A549 (cell line): ENCODE measurements around the gene INAFM1. TPM values are rescaled to one million over a fixed set of nuclear protein-coding genes. Genes with fewer than 3 reads are reported as not detected.

Experiments
- ATAC-seq, 2 experiments: fragments of 200-7000 bp in 1 of 2; fragments of >200 bp in 1 of 2; cut with Nextera tagmentation in 1 of 2; cut with Tn5 transposase in 1 of 2; 3 replicates each; pipeline versions ENCODE4 v1.8.0 to v1.9.1; 2018 to 2020; ENCODE audit warnings: mild to moderate bottlenecking in 1 of 2, moderate library complexity in 1 of 2
- CTCF ChIA-PET: fragments of 300-600 bp; sonication (Branson Sonifier 250); formaldehyde crosslinking; extraction: SDS; loops from one replicate; lab custom pipeline; 2021; ENCODE audit warnings: antibody characterized with exemption, inconsistent platforms; lab: Yijun Ruan, JAX
- POLR2A ChIA-PET: fragments of 350-600 bp; formaldehyde crosslinking; extraction: SDS; loops from one replicate; lab custom pipeline; 2021; ENCODE audit warnings: antibody characterized with exemption, inconsistent platforms; lab: Yijun Ruan, JAX
- DNase-seq, 2 experiments: peaks; one replicate each; pipeline versions ENCODE4 v3.0.0 to v3.0.0-alpha.2; 2011 to 2016; ENCODE audit warnings: low read depth in 1 of 2, low spot score in 1 of 2
- FAIRE-seq: peaks from 2 replicates; lab custom pipeline; 2011; peaks lifted over from hg19 to GRCh38; lab: Jason Lieb, UNC
- H3K27ac ChIP-seq, 2 experiments: fragments of >200 bp; sonication (Bioruptor Twin); formaldehyde crosslinking; 3 replicates each; pipeline ENCODE4 v1.5.1; 2016 to 2017
- H3K4me1 ChIP-seq: fragments of >200 bp; sonication (Bioruptor Twin); formaldehyde crosslinking; 3 replicates; pipeline ENCODE4 v1.6.1; 2016
- H3K4me2 ChIP-seq: fragments of >200 bp; sonication (Bioruptor Twin); formaldehyde crosslinking; 3 replicates; pipeline ENCODE4 v1.6.1; 2016
- H3K4me3 ChIP-seq: fragments of >200 bp; sonication (Bioruptor Twin); formaldehyde crosslinking; 3 replicates; pipeline ENCODE4 v1.5.1; 2016
- H3K9me3 ChIP-seq: fragments of >200 bp; sonication (Bioruptor Twin); formaldehyde crosslinking; 3 replicates; pipeline ENCODE4 v1.6.1; 2016
- BHLHE40 ChIP-seq: IDR thresholded peaks from 2 replicates; pipeline ENCODE4 v1.6.1; 2012; ENCODE audit warnings: low read depth, low read length, inconsistent platforms
- CBX2 ChIP-seq: fragments of 200-600 bp; sonication (generic); IDR thresholded peaks from 2 replicates; pipeline ENCODE4 v1.6.1; 2016; ENCODE audit warnings: low read depth, mild to moderate bottlenecking, borderline replicate concordance
- CEBPB ChIP-seq, 2 experiments: fragments of >200 bp in 1 of 2; sonication (Bioruptor Twin) in 1 of 2; formaldehyde crosslinking in 1 of 2; IDR thresholded peaks; 2 replicates each; pipeline ENCODE4 v1.6.1; 2012 to 2016
- CHD4 ChIP-seq: fragments of 200-600 bp; sonication (generic); IDR thresholded peaks from 2 replicates; pipeline ENCODE4 v1.6.1; 2016; ENCODE audit warnings: antibody characterized with exemption, mild to moderate bottlenecking, borderline replicate concordance
- EHF ChIP-seq: fragments of 250-450 bp; sonication (Bioruptor Pico); IDR thresholded peaks from 2 replicates; pipeline ENCODE4 v1.5.0; 2020; ENCODE audit warnings: mild to moderate bottlenecking
- EHMT2 ChIP-seq: fragments of 200-600 bp; sonication (generic); IDR thresholded peaks from 2 replicates; pipeline ENCODE4 v1.6.1; 2016; ENCODE audit warnings: antibody characterized with exemption, low read depth, mild to moderate bottlenecking, moderate library complexity
- EP300 ChIP-seq, 2 experiments: fragments of >200 bp; sonication (Bioruptor Twin); formaldehyde crosslinking; IDR thresholded peaks; 2 replicates in 1 of 2; 3 replicates in 1 of 2; pipeline ENCODE4 v1.6.1; 2016 to 2017
- FOSL2 ChIP-seq, 2 experiments: fragments of 450-650 bp in 1 of 2; fragments of >200 bp in 1 of 2; sonication (Bioruptor Twin) in 1 of 2; formaldehyde crosslinking; IDR thresholded peaks; 2 replicates each; pipeline versions ENCODE4 v1.5.0 to v1.6.1; 2016 to 2020; ENCODE audit warnings: mild to moderate bottlenecking in 1 of 2, moderate library complexity in 1 of 2
- FOXS1 ChIP-seq: fragments of 250-450 bp; sonication (Bioruptor Pico); IDR thresholded peaks from 2 replicates; pipeline ENCODE4 v1.5.0; 2020; ENCODE audit warnings: mild to moderate bottlenecking, moderate library complexity
- HOXA7 ChIP-seq: fragments of 250-450 bp; sonication (Bioruptor Pico); IDR thresholded peaks from 2 replicates; pipeline ENCODE4 v1.5.0; 2020; ENCODE audit warnings: mild to moderate bottlenecking, moderate library complexity
- HOXB5 ChIP-seq: fragments of 250-450 bp; sonication (Bioruptor Pico); IDR thresholded peaks from 2 replicates; pipeline ENCODE4 v1.5.0; 2020; ENCODE audit warnings: mild to moderate bottlenecking, moderate library complexity
- MAFK ChIP-seq: fragments of 450-650 bp; IDR thresholded peaks from 2 replicates; pipeline ENCODE4 v1.6.1; 2014; ENCODE audit not compliant: partially characterized antibody
- PHF8 ChIP-seq: fragments of 200-600 bp; sonication (generic); IDR thresholded peaks from 2 replicates; pipeline ENCODE4 v1.6.1; 2016; ENCODE audit warnings: low read depth, mild to moderate bottlenecking, antibody characterized with exemption, moderate library complexity, borderline replicate concordance
- RARB ChIP-seq: fragments of 250-450 bp; sonication (Bioruptor Pico); IDR thresholded peaks from 2 replicates; pipeline ENCODE4 v1.8.0; 2021; ENCODE audit warnings: mild to moderate bottlenecking, moderate library complexity
- RFX5 ChIP-seq: fragments of 450-650 bp; IDR thresholded peaks from 2 replicates; pipeline ENCODE4 v1.7.1; 2014; ENCODE audit warnings: antibody characterized with exemption, mild to moderate bottlenecking, moderate library complexity
- TFCP2L1 ChIP-seq: fragments of 250-450 bp; sonication (Bioruptor Pico); IDR thresholded peaks from 2 replicates; pipeline ENCODE4 v1.5.0; 2021; ENCODE audit warnings: mild to moderate bottlenecking
- ZC3H11A ChIP-seq: fragments of 450-650 bp; IDR thresholded peaks from 2 replicates; pipeline ENCODE4 v1.6.1; 2014; ENCODE audit warnings: antibody characterized with exemption, mild to moderate bottlenecking
- ZNF302 ChIP-seq: fragments of 250-450 bp; sonication (Bioruptor Pico); IDR thresholded peaks from 2 replicates; pipeline ENCODE4 v1.9.0; 2021; ENCODE audit warnings: inconsistent platforms, mild to moderate bottlenecking, moderate library complexity
- WGBS: methylation state at CpG from one replicate; pipeline ENCODE4 v1.1.6; 2017; ENCODE audit errors: missing lambda C conversion rate; 5-methylcytosine and 5-hydroxymethylcytosine counted together
- polyA plus RNA-seq, 4 experiments: library from polyadenylated mRNA; depleted of rRNA in 3 of 4; stranded (reverse); fragments of >200 nt; fragmentation: RNase III in 1 of 4; extraction: RNeasy Plus Mini Kit Qiagen cat#74134 plus additional on column Dnase treatment in 1 of 4; gene quantifications; 2 replicates in 3 of 4; 3 replicates in 1 of 4; pipeline ENCODE4 v1.2.3, GENCODE V29; 2011 to 2017
- TF ChIP-seq, protein P1 (sequence below): fragments of >200 bp; sonication (Bioruptor Twin); formaldehyde crosslinking; IDR thresholded peaks from 2 replicates; pipeline ENCODE4 v1.6.1; 2016
- TF ChIP-seq, protein P2 (sequence below): IDR thresholded peaks from 2 replicates; pipeline ENCODE4 v1.6.1; 2012
- TF ChIP-seq, protein P3 (sequence below): IDR thresholded peaks from 2 replicates; pipeline ENCODE4 v1.6.1; 2012

The INAFM1 gene
- polyA plus RNA-seq, 2 of the 4 experiments (the other 2 are of a cell fraction) = 1.5 to 5.5 TPM

DNA sequence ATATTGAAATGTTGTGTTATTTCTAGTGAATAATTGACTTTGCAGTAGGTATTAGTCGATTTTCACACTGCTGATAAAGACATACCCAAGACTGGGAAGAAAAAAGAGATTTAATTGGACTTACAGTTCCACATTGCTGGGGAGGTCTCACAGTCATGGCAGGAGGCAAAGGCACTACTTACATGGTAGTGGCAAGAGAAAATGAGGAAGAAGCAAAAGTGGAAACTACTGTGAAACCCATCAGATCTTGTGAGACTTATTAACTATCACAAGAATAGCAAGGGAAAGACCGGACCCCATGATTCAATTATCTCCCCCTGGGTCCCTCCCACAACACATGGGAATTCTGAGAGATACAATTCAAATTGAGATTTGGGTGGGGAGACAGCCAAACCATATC lies 47.4 kb downstream of the INAFM1 start:
- FAIRE-seq (no peak), DNase-seq (no peak)
- POLR2A ChIA-PET = no interaction called here
- Histone ChIP-seq H3K4me1 (no peaks in the 10 kb centered on the region), H3K4me3 (no peak overlapping the region), H3K27ac (no peak overlapping the region), H3K9me3 (peaks cover 5% of the 10 kb centered on the region)
- 41% methylated on average over 2 of the region's 2 CpGs for WGBS
- TF ChIP-seq, protein P1, sequence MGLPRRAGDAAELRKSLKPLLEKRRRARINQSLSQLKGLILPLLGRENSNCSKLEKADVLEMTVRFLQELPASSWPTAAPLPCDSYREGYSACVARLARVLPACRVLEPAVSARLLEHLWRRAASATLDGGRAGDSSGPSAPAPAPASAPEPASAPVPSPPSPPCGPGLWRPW = no peak
- TF ChIP-seq CEBPB (IDR thresholded peaks at IDR 0.05) (no peak), RARB (CRISPR knock-in tag) (no peak), FOXS1 (CRISPR knock-in tag) (no peak), EHF (CRISPR knock-in tag) (no peak), TFCP2L1 (CRISPR knock-in tag) (no peak), ZNF302 (CRISPR knock-in tag) (no peak), ZC3H11A (no peak), RFX5 (no peak), MAFK (no peak), HOXB5 (CRISPR knock-in tag) (no peak), EHMT2 (no peak), EP300 (IDR thresholded peaks at IDR 0.05) (no peak)
- TF ChIP-seq, all 56 proteins: peak for 0
- CTCF ChIA-PET = interaction anchor here (1.0 to 1.7 kb wide), 3 partner anchors 8 to 27 kb away, joined by 3 to 11 read pairs (median 4); partner anchors contain the start of genes C5AR2 and DHX34
- no peak overlapping the region for H3K4me2 ChIP-seq
- ATAC-seq = no peak

DNA sequence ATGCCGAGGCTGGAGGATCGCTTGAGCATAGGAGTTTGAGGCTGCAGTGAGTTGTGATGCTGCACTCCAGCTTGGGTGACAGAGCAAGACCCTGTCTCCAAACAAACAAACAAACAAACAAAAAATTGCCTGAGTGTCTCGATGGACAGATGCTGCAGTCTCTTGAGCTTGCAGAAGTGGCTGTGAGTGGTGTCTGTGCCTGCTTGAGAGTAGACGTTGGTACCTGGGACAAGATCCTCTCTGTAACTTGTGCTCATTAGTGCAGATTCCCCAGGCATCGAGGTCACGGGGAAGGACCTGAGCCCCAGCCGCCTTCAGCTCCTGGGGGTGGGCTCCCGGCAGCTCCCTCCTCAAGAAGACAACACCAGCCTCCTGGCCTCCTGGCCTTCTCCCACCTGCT lies 48.7 kb downstream of the INAFM1 start:
- H3K4me1 ChIP-seq = no peaks in the 10 kb centered on the region
- ATAC-seq = peak; percentile 29 to 40; a peak in 4 of 6 replicates
- ChIA-PET POLR2A (interaction anchor here (0.7 kb wide), 1 partner anchor 25 kb away, joined by 4 read pairs; the partner anchor contains the start of gene DHX34), CTCF (interaction anchor here (0.6 to 2.7 kb wide), 15 partner anchors 8 to 78 kb away, joined by 3 to 21 read pairs (median 3); partner anchors contain the start of gene DHX34)
- TF ChIP-seq FOSL2 (IDR thresholded peaks at IDR 0.05) = no peak
- TF ChIP-seq FOSL2 (CRISPR knock-in tag; IDR thresholded peaks at IDR 0.05) = no peak
- no peak for TF ChIP-seq MAFK
- TF ChIP-seq, all 56 proteins: peak for 0
- WGBS = 69% methylated on average over 8 of the region's 8 CpGs
- H3K4me3 ChIP-seq = no peak overlapping the region
- DNase-seq = no peak
- H3K9me3 ChIP-seq = peaks cover 5% of the 10 kb centered on the region
- FAIRE-seq = no peak
- H3K4me2 ChIP-seq = no peak overlapping the region
- peak overlapping the region in 1 of 2 experiments; percentile 51; a peak in 2 of 6 replicates for H3K27ac ChIP-seq

DNA sequence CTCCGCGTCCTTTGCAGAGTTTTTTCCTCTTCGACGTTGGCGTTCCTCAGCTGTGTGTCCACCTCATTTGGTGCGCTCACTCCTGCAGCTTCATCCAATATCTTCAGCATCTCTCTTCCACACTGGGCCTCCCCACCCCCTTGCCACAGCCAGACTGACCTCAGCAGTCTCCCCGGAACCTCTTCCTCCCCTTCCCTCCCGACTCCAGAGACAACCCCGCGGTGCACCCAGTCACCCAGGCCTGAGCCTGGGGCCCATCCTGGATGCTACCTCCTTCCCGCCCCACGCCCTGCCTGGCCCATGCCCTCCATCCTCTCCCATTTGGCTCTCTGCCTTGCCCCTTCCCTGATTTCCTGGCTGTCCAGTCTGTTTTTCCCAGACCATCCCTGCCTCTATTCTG lies 49.2 kb downstream of the INAFM1 start:
- Histone ChIP-seq H3K4me3 (no peak overlapping the region), H3K9me3 (peaks cover 5% of the 10 kb centered on the region), H3K4me1 (no peaks in the 10 kb centered on the region), H3K27ac (peak overlapping the region in 1 of 2 experiments; percentile 51; a peak in 3 of 6 replicates)
- 91% methylated on average over 12 of the region's 12 CpGs for WGBS
- ATAC-seq = peak; percentile 35 to 39; a peak in 4 of 6 replicates
- ChIA-PET POLR2A (no interaction called here), CTCF (interaction anchor here (0.6 to 2.7 kb wide), 13 partner anchors 9 to 191 kb away, joined by 3 to 21 read pairs (median 3); partner anchors contain the start of gene DHX34)
- no peak for FAIRE-seq
- DNase-seq = no peak
- TF ChIP-seq ZC3H11A (no peak), FOXS1 (CRISPR knock-in tag) (no peak), MAFK (no peak), CHD4 (no peak), CEBPB (IDR thresholded peaks at IDR 0.05) (no peak)
- TF ChIP-seq, protein P2, sequence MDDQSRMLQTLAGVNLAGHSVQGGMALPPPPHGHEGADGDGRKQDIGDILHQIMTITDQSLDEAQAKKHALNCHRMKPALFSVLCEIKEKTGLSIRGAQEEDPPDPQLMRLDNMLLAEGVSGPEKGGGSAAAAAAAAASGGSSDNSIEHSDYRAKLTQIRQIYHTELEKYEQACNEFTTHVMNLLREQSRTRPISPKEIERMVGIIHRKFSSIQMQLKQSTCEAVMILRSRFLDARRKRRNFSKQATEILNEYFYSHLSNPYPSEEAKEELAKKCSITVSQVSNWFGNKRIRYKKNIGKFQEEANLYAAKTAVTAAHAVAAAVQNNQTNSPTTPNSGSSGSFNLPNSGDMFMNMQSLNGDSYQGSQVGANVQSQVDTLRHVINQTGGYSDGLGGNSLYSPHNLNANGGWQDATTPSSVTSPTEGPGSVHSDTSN = no peak
- TF ChIP-seq, all 56 proteins: peak for 0
- no peak overlapping the region for H3K4me2 ChIP-seq

DNA sequence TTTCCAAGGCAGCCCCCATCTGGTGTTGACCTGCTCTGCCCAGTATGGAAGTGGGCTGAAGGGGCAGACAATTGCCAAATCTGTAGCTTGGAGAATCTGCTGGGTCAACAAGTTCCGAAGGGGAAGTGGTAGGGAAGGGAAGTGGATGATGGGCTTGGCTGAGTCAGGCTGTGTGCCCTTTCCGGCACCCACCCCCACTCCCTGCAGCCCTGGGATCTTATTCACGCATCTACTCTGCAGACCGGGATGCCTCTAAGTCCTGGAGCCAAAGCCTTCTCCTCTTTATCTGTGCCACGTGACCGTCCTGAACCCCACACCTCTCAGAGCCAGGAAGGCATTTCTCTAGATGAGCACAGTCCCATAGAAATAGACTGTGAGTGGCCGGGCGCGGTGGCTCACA lies 49.8 kb downstream of the INAFM1 start:
- WGBS = 72% methylated on average over 9 of the region's 9 CpGs
- TF ChIP-seq HOXA7 (no peak), TFCP2L1 (CRISPR knock-in tag) (no peak), PHF8 (no peak), BHLHE40 (no peak), CBX2 (no peak), MAFK (peak; percentile 33), EHMT2 (no peak)
- TF ChIP-seq, protein P3, sequence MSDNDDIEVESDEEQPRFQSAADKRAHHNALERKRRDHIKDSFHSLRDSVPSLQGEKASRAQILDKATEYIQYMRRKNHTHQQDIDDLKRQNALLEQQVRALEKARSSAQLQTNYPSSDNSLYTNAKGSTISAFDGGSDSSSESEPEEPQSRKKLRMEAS = no peak
- TF ChIP-seq, all 56 proteins: peak for 1
- Histone ChIP-seq H3K27ac (peak overlapping the region in 1 of 2 experiments; percentile 51; a peak in 3 of 6 replicates), H3K4me3 (no peak overlapping the region), H3K4me2 (no peak overlapping the region), H3K4me1 (no peaks in the 10 kb centered on the region), H3K9me3 (peaks cover 5% of the 10 kb centered on the region)
- ChIA-PET POLR2A (no interaction called here), CTCF (interaction anchor here (0.7 to 2.7 kb wide), 7 partner anchors 11 to 46 kb away, joined by 3 to 21 read pairs (median 3); partner anchors contain the start of gene DHX34)
- ATAC-seq (peak in 1 of 2 experiments; percentile 12; a peak in 1 of 6 replicates), DNase-seq (no peak), FAIRE-seq (no peak)
